Erythroblast (primary cell): ENCODE data around the gene ESRRB.

Source experiments
- GATA1 ChIP-seq: IDR thresholded peaks from 2 replicates; pipeline ENCODE4 v1.6.1; 2011; ENCODE audit warnings: low read depth, mild to moderate bottlenecking, control low read depth, low read length, moderate library complexity
- POLR2A ChIP-seq: IDR thresholded peaks from 2 replicates; pipeline ENCODE4 v1.6.1; 2011; ENCODE audit warnings: mild to moderate bottlenecking, low read length

- TF ChIP-seq GATA1 (no peak), POLR2A (no peak)
These were observed 91.8 kb downstream of the ESRRB start for GRCh38 chr14:76467711-76468155.
